ENCODE results near the gene SYNJ1.

SYNJ1 gene

DNA sequence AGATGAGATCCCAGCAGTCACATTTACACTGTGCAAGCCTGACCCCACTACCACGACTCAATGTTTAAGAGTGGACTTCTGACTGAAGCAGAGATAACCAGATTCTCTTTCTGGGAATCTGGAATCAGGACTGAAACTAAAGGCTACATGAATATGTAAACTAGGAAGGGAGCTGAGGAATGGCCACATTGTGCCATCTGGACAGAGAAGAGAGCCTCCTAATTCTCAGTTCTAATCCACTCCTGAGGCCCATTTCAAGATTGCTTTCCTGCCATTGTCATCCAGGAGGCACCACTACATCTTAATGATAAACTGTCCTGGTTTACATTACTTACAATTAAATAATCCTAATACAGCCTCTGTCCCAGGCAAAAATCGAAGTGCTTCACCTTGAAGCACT, 37.2 kb upstream of the SYNJ1 start:
- no peak for DNase-seq (ENCODE audit: low read depth)
- TF ChIP-seq, protein P1, sequence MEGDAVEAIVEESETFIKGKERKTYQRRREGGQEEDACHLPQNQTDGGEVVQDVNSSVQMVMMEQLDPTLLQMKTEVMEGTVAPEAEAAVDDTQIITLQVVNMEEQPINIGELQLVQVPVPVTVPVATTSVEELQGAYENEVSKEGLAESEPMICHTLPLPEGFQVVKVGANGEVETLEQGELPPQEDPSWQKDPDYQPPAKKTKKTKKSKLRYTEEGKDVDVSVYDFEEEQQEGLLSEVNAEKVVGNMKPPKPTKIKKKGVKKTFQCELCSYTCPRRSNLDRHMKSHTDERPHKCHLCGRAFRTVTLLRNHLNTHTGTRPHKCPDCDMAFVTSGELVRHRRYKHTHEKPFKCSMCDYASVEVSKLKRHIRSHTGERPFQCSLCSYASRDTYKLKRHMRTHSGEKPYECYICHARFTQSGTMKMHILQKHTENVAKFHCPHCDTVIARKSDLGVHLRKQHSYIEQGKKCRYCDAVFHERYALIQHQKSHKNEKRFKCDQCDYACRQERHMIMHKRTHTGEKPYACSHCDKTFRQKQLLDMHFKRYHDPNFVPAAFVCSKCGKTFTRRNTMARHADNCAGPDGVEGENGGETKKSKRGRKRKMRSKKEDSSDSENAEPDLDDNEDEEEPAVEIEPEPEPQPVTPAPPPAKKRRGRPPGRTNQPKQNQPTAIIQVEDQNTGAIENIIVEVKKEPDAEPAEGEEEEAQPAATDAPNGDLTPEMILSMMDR (IDR thresholded peaks at IDR 0.05; ENCODE audit: control insufficient read depth, insufficient read depth, low read depth, low read length, missing control alignments): no peak
- no peak overlapping the region for H3K4me3 ChIP-seq (ENCODE audit: control insufficient read depth, low read depth, low read length)

DNA sequence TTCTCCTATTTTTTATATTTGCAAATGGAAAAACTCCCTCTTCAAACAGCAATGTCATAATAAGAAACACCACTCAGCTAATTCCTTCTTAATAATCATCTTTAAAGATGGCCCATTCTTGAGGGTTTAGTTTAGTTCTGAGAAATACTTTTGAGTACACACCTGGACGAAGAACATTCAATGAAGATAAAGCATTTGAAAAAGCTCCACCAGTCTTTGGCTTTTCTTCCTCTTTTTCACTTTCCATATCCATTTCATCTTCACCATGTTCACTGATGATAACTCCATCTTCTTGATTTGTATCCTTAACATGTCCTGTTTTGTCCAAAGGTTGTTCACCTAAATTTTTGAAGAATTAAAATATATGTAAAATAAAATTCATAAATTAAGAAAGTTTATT, 36.4 kb upstream of the SYNJ1 start:
- TF ChIP-seq, protein P1 (IDR thresholded peaks at IDR 0.05; ENCODE audit: control insufficient read depth, insufficient read depth, low read depth, low read length, missing control alignments): no peak
- no peak for DNase-seq (ENCODE audit: low read depth)
- no peak overlapping the region for H3K4me3 ChIP-seq (ENCODE audit: control insufficient read depth, low read depth, low read length)

DNA sequence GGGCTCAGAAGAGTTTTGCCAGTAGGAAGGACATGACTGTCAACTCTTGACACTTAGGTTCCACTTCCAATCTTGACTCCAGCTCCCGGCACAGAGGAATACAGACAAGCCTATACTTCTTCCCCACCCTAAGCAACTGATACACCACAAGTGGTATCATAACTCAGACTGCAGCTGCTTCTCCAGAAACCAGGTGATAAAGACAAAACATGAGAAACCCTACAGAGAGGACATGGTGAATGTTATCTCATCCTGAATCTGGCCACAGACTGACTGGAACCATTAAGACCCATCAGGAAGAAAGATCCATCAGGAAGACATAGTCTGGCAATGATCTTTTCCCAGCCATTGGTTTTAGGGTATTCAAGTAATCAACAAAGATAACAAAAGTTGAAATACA, 30.0 kb upstream of the SYNJ1 start:
- H3K4me3 ChIP-seq (ENCODE audit: control insufficient read depth, low read depth, low read length): no peak overlapping the region
- TF ChIP-seq, protein P1 (IDR thresholded peaks at IDR 0.05; ENCODE audit: control insufficient read depth, insufficient read depth, low read depth, low read length, missing control alignments): no peak
- DNase-seq (ENCODE audit: low read depth): no peak

DNA sequence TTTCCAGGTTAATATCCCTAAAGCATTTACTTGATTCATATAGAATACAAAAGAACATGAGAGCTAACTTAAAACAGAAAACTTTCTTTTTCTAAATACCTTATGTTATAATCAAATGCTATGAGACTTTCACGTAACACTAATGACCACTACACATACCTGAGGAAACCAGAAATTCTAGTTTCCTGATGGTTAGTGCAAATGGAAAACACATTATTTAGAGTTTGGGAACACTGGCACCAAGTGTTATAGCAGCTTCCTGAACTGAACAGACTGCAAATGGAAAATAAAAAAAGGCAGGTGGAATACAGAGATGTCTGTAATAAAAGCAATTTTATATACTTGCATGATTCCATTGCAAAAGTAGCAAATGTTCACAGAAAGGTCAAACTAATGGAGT, 28.3 kb upstream of the SYNJ1 start:
- H3K4me3 ChIP-seq (ENCODE audit: control insufficient read depth, low read depth, low read length): no peak overlapping the region
- no peak for DNase-seq (ENCODE audit: low read depth)
- TF ChIP-seq, protein P1 (IDR thresholded peaks at IDR 0.05; ENCODE audit: control insufficient read depth, insufficient read depth, low read depth, low read length, missing control alignments): no peak

DNA sequence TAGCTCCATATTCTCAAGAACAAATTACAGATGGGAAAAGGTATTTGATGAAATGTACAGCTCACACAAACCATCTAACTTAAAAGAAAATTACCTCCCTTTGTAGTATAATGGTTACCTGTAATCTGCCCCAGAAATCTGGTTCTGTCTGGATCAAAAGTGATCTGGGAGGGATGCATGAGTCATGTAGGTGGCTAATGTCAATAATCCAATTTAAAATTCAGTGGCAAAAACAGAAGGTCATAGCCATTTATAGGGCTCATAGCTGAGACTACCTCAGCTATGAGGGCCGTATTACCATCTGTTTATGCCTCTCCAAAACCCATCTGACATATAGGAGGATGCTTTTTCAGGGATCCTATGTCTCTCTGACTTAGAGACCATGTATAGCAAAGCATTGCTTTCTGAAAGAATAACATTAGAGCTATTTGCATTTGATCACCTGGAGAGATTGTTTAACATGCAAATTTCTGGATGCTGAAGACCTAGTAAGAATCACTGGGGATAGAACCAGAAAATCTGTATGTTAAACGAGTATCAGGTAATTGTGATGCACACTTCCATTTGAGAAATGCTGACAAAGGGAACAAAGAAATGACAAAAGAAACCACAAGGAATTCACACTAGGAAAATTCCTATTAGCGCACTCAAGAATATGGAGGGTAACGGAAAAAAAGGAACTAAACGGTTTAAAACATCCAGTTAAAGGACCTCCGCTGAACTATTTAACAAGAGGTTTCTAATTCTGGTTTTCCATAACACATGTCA, 26.2 kb upstream of the SYNJ1 start:
- TF ChIP-seq, protein P1 (IDR thresholded peaks at IDR 0.05; ENCODE audit: control insufficient read depth, insufficient read depth, low read depth, low read length, missing control alignments): no peak
- H3K4me3 ChIP-seq (ENCODE audit: control insufficient read depth, low read depth, low read length): no peak overlapping the region
- DNase-seq (ENCODE audit: low read depth): no peak

DNA sequence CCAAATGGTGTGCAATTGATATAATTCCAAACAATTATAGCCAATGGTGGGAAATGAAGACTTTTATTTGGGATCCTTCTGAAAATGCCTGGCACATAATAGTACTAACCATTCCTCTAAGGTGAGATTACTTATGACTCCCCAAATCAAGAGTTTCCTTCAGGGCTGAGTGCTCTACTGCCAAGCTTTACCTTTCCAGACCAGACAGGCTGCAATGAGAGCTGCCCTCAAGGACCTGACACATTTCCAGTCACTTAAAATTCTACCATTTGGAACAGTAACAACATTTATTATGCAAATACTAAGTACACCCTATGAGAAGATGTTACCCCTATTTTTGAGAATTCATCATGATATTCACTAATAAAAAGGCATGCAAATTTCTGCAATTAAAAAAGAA, 22.6 kb upstream of the SYNJ1 start:
- TF ChIP-seq, protein P1 (IDR thresholded peaks at IDR 0.05; ENCODE audit: control insufficient read depth, insufficient read depth, low read depth, low read length, missing control alignments): no peak
- H3K4me3 ChIP-seq (ENCODE audit: control insufficient read depth, low read depth, low read length): no peak overlapping the region
- DNase-seq (ENCODE audit: low read depth): no peak

All from AG09309 (cell line).